ENCODE data around the gene COX6B2.

COX6B2 gene

DNA sequence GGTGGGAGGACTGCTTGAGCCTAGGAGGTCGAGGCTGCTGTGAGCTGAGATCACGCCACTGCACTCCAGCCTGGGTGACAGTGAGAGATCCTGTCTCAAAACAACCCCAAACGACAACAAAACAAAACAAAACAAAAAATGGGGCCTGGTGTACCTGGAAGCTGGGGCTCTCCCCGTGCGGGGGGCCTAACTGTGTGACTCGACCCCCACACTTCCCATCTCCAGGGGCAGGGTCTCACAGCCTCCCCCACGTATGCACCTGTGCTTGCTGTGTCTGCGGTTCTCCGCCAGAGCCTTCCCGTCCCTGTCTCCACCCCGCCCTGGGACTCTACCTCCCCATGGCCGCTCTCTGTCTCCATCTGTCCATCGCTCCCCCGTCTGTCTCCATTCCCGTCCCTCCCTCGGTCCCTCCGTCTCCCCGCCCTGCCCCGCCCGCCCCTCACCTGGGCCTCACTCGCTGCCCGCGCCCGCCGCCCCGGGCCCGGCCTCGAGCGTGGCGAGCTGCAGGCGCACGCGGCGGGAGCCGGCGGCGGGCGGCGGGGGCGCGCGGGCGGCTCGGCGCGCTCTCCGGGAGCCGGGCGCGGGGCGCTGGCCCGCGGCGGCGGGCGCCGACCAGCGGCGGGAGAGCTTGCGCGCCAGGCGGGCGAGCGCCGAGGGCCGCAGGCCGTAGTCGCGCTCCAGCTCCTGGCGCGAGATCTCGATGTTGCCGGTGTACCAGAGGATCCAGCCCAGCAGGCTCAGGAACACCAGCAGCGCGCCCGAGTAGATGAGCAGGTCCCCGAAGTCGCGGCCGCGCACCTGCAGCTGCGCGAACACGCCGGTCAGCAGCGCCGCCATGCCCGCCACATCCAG, 29.0 kb upstream of the COX6B2 start:
- DNase-seq (ENCODE audit: low spot score): peak; percentile 78

DNA sequence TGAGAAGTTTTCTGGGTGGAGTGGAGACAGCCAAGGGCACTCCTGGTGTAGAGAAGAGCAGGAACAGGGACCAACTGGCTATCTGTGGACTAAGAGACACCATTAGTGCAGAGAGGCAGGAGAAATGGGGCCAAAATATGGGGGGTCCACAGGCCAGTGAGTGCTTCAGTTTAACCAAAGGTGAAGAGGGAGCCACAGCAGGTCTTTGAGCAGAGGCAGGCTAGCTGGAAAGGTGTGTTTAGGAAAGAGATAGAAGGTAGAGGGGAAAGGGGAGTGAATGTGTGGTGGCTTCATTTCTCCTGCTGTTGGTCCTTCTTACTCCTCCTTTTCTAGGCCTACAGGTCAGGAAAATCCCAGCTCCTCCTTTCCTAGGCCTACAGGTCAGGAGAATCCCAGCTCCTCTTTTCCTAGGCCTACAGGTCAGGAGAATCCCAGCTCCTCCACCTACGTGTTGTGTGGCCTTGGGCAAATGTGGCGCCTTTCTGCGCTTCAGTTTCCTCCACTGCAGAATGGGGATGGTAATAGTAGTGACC, 28.1 kb upstream of the COX6B2 start:
- DNase-seq (ENCODE audit: low spot score): no peak

DNA sequence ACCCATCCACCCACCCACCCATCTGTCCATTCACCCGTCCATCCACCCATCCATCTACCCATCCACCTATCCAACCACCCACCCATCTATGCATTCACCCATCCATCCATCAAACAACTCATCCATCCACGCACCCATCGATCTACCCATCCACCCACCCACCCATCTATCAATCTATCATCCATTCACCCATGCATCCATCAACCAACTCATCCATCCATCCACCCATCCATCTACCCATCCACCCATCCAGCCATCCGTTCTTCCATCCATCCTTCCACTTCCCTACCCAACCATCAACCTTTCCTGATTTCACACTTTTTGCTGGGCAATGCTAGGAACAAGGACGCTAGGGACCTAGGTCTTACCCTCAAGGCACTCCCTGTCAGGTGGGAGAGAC, 27.5 kb upstream of the COX6B2 start:
- DNase-seq (ENCODE audit: low spot score): no peak

DNA sequence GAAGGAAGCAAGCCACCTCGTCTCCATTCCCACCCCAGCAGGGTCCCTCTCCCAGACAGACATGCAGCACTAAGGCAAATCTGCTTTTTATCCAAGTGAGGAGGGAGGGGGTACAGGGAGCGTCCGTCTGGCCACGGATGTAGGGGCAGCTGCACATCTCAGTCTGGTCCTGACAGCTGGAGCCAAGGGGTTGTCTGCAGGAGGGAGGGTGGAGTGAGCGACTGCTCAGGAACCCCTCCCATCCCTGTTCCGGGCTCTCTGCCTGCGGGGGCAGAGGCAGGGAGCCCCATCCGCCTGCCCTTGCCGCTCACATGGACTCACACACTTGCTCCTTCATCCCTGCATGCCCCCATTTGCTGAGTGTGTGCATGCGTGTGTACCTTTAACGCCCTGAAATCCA, 24.7 kb upstream of the COX6B2 start:
- DNase-seq (ENCODE audit: low spot score): no peak

DNA sequence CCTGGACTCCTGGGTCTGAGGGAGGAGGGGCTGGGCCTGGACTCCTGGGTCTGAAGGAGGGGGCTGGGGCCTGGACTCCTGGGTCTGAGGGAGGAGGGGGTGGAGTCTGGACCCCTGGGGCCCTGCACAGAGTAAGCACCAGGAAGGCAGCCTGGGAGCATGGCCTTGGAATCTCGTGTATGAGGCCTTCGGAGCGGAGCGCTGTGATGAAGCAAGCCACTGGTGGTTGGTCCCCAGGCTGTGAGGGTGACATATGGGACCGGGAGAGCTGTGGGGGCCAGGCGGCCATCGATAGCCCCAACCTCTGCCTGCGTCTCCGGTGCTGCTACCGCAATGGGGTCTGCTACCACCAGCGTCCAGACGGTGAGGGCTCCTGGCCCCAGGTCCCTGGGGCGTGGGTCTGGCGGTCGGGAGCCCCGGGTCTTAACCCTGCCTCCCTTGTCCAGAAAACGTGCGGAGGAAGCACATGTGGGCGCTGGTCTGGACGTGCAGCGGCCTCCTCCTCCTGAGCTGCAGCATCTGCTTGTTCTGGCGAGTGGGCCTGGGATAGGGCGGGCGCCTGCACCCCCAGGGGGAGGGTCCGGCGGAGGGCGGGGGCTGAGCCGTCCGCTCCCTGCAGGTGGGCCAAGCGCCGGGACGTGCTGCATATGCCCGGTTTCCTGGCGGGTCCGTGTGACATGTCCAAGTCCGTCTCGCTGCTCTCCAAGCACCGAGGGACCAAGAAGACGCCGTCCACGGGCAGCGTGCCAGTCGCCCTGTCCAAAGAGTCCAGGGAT, 23.0 kb upstream of the COX6B2 start:
- DNase-seq (ENCODE audit: low spot score): no peak

DNA sequence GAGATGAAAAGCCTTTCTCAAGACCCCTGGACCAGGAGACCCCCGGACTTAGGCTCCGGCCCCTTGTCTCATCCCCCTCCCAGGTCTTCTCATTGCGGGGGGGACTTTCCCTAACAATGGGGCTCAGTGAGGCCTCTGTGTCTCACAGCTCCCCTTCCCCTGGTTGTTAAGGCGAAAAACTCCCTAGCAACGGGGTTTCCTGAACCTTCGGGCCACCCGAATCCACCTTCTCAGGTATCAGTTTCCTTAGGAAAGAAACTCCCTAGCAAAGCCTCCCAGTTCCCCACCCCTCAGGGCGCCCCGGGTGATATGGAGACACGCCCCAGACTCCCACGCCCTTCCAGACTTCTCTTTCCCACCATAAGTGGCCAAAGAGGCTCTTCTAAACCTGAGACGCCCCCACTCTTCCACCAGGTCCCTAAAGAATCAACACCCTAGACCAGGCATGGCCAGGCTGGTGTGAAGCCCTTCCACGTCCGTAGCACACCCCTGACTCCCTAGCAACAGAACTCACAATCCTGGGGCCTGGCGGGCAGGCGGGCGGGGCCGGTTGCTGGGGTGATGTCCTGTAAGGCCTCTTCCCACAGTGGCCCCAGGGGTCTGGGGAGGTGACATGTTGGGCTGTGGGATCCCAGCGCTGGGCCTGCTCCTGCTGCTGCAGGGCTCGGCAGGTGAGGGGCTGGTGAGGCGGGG, 21.9 kb upstream of the COX6B2 start, which contains the start of gene TMEM190:
Gene TMEM190, plus strand, starts transcription at position 586 of the 693 bp plus-strand sequence. Its CDS starts 28 bp downstream, at position 614.
- no peak for DNase-seq (ENCODE audit: low spot score)

DNA sequence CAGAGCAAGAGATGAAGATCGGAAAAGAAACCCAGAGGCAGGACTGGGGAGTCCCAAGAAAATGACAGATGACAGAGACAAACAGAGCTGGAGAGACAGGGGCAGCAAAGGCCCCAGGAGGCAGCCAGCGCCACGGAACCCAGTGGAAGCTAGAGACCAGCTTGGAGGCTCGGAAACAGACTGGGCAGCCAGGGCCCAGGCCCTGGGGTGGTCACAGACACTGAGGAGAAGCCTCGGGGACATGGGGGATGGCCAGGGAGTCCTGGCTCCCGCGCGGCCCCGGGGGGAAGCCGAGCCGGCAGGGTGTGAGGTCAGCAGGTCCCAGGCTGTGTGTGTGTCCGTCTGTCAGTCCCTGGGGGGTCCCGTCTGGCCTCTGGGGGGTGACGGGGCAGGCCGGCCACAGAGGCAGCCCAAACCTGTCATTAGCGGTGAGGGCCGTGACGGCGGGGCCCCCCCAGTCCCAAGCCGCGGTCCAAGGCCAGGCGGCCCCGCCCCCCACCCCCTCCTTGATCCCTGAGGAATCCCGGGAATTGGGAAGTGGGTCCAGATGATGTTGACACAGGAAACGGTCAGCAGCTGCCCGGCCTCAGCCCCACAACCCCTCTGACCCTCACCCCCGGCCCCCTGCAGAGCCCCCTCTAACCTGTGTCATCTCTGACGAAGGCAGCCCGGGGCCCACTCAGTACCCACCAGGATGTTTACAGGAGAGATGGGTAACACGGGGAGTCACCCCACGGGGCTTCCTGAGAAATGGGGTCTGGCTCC, 19.7 kb upstream of the COX6B2 start:
- peak; percentile 75 for DNase-seq (ENCODE audit: low spot score)

DNA sequence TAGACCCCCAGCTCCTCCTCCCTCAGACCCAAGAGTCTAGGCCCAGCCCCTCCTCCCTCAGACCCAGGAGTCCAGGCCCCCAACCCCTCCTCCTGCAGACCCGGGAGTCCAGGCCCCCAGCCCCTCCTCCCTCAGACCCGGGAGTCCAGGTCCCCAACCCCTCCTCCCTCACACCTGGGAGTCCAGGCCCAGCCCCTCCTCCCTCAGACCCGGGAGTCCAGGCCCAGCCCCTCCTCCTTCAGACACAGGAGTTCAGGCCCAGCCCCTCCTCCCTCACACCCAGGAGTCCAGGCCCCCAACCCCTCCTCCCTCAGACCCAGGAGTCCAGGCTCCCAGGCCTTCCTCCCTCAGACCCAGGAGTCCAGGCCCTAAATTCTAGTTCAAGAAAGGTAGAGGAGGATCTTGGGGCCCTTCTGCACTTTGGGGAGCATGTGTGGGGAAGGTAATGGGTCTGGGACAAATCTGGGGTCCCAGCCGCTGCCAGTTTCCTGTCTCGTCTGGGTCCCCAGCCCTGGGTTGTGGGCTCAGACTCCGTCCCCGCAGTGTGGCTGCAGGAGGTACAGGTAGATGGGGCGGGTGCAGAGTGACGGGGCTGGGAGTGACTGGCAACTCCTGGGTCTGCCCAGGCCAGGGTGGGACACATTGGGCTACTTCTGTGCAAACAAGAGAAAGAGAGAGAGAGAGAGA, 18.9 kb upstream of the COX6B2 start:
- DNase-seq (ENCODE audit: low spot score): no peak

DNA sequence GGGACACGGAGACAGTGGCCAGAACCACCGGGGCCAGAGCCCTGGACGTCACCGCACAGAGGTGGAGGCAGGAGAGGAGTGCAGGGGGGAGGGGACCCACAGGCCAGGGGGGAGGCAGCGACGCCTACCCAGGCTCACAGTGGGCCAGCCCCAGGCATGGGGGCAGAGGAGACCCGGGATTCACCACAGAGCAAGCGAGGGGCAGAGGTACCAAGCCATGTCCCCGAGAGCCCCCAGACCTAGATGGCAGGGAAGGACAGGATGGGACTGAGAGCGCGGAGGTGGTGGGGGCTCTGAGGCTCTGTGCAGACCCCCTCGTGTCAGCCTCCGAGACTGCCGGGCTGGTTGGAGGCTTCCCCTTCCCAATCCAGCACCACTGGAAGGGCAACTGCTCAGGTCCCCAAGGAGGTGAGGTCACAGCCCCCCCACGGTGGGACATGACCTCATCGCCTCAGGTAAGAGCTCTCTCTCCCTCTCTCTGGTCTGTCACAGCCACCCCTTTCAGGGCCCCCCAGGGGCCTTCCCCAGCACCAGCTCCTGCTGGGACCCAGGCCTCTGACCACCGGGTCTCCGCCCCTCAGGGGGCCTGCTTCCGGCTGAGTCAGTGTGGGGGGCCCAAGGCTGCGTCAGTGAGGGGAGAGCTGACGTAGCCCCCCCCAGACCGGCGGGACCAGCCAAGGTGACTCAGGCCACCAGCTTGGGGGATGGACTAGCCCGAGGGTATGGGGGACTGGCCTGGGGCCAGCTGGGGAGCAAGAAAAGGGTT, 18.0 kb upstream of the COX6B2 start:
- no peak for DNase-seq (ENCODE audit: low spot score)

DNA sequence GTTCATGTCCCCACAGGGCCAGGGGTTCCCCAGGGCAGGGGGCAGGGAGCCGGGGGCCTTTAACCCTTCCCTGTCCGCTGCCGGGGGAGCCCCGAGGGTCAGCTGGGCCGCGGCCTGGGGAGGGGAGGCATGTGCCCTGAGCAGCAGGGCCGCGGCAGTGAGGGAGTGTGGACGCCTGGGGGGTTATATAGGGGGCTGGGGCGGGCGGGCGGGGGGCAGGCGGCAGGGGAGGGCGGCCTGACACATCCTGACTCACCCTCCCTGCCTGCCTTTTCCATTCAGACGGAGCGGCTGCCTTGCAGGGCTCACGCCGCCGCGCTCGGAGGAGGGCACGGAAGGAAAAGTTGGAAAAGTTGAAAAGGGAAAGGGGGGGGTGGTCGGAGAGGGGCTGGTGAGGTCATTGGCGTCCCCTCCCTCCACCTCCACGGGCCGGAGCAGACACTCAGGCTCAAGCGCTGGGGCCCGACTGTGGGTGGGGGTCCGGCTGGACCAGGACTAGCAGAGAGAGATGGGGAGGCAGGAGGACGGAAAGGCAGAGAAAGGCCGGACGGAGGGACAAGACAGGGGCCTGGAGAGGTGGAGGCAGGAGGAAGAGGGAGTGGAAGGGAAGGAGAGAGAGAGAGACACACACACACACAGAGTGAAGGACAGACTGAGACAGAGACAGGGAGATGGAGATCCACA, 15.9 kb upstream of the COX6B2 start, which contains the start of gene IL11:
Gene IL11, minus strand, starts transcription at position 159 of the 684 bp plus-strand sequence. Its CDS starts 153 bp downstream, at position 6.
- DNase-seq (ENCODE audit: low spot score): peak; percentile 86

DNA sequence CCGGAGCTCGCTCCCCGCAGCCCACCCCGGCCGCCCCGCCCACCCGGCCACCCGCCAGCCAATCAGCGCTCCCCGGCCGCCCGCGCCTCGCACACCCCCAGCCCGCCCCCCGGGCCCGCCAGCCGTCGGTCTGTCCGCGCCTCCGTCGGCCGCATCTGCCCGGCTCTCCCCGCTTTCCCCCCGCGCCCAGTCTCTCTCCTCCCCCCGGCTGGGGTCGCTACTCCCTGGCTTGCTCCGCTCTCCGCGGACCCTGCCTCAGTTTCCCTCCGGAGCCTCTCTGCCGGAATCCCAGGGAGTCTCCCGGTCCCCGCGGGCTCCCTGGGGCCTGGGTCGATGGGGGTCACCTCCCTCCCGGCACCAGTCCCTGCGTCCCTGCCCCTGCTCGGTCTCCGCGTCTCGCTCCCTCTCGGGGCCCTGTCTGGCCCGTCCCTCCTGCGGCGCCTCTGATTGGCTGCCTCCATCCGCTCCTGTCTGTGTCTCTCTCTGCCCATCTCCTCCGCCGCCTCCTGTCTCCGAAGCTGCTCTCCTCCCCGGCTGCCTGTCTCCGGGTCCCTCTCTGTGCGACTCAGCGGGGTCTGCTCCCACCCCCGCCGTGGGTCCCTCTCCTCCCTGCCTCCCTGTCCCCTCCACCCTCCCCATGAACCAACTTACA, 15.3 kb upstream of the COX6B2 start:
- DNase-seq (ENCODE audit: low spot score): peak; percentile 99

DNA sequence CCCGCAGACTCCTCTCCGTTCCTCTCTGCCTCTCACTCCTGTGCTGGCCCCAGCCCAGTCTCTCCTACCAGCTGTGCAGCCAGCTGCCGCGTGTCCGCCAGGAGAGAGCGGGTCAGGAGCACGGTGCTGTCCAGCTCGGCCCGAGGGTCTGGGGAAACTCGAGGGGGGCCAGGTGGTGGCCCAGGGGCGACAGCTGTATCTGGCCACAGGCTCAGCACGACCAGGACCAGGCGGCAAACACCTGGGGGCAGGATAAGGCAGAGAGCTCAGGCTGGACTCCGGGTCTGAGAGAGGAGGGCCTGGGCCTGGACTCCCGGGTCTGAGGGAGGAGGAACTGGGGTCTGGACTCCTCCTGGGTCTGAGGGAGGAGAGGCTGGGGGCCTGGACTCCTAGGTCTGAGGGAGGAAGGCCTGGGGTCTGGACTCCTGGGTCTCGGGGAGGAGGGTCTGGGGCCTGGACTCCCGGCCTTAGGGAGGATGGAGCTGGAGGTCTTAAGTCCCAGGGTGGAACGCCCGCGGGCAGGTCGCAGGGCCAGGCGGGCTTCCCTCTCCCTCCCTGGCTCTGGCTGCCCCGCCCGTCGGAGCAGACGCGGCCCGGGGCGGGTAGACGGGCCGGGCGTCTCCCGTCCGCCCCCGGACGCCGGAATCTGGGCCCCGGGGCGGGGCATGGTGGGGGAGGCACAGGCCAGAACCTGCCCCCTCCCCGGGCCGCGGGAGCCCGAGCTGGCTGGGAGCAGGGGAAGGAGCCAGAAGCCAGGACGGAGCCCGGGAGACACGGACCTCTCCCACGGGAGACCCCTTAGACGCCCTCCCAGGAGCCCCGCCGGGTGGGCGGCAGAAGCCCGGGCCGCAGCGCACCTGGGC, 14.4 kb upstream of the COX6B2 start:
- DNase-seq (ENCODE audit: low spot score): peak; percentile 88

DNA sequence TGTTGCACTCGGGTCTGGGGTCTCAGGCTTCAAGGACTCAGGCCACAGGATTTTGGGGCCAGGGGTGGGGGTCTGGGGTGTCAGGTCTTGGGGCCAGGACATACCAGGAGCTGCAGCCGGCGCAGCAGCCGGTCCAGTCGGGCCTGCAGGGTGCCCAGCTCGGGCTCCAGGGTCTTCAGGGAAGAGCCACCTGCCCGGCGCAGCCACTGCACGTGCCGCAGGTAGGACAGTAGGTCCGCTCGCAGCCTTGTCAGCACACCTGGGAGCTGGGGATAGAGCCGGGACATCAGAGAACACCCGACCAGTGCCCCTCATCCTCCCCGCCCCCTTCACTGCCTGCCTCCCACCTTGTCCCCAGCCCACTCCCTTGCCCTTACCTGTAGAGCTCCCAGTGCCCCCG, 13.6 kb upstream of the COX6B2 start:
- DNase-seq (ENCODE audit: low spot score): no peak

DNA sequence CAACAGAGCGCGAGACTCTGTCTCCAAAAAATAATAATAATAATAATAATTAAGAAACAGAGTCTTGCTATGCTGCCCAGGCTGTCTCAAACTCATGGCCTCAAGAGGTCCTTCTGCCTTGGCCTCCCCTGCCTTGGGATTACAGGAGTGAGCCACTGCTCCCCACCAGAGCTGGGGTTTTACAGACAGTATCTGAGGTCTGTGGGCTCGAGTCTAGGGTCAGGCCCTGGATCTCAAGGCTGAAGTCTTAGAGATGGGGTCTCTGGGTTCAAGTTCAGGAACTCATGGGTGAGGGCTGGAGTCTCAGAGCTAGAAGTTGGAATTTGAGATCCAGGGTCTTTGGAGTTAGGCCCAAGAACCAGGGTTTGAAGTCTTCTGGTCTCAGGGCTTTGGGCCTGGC, 12.3 kb upstream of the COX6B2 start:
- DNase-seq (ENCODE audit: low spot score): no peak

DNA sequence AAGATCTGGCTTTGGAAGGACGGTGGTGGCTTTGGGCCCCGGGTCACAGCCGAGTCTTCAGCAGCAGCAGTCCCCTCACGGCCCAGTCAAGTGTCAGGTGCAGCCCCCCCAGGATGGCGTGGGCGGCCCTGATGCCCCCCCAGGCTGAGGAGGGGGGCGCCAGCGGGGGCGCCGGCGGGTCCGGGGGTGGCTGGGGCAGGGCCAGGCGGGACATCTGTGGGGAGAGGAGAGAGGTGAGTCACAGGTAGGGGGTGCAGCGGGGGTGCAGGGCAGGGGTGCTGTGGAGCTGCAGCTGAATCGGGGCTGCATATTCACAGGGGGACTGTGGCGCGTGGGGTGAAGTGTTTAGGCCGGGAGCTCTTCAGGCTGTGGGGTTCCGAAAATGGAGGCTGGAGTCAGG, 11.4 kb upstream of the COX6B2 start:
- DNase-seq (ENCODE audit: low spot score): no peak

DNA sequence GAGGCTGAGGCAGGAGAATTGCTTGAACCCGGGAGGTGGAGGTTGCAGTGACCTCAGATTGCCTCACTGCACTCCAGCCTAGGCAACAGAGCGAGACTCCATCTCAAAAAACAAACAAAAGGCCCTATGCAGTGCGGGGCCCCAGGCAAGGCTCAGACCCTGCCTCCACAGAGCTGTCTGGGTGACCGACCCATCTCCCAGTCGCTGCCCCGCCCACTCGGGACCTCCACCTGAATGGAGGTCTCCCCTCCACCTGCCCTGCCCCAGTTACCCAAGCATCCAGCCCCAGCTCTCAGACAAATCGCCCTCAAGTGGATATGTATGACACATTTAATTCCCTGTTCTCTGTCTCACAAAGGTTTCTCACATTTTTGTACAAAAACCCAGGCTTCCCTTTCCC, 10.7 kb upstream of the COX6B2 start:
- no peak for DNase-seq (ENCODE audit: low spot score)

DNA sequence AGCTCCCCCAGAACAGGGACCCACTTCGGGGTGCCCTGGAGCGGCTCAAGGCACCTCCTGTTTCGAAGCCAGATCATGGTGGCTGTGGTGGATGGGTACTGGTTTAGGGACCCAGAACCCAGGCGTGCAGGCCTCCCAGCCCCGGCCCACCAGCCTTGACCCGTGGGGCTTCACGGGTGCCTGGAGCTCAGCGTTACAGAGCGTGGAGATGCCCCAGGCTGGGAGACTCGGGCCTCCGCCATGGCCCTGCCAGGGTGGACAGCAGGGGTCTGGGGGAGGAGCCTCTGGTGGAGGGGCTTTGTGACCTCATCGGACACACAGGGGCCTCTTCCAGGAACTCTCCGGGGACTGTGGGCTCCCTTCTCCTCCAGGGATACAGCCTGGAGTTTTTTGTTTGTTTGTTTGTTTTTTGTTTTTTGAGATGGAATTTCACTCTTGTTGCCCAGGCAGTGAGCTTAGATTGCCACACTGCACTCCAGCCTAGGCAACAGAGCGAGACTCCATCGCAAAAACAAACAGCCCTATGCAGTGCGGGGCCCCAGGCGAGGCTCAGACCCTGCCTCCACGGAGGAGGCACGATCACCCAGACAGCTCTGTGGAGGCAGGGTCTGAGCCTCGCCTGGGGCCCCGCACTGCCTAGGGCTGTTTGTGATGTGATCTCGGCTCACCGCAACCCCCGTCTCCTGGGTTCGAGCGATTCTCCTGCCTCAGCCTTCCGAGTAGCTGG, 8.6 kb upstream of the COX6B2 start, which contains the start of gene GARIN5B:
Gene GARIN5B, minus strand, starts transcription at position 271 of the 727 bp plus-strand sequence. Its CDS starts 194 bp downstream, at position 77.
- no peak for DNase-seq (ENCODE audit: low spot score)

All from hepatic stellate cell (primary cell).